B cell (primary cell): ENCODE measurements around the gene RGCC. TPM values are rescaled to one million over a fixed set of nuclear protein-coding genes. Genes with fewer than 3 reads are reported as not detected.

Source experiments
- ATAC-seq: fragments of 200-7000 bp; cut with Tn5 transposase; one replicate; pipeline ENCODE4 v1.10.0; 2021; ENCODE audit warnings: low read depth, mild to moderate bottlenecking, moderate number of reproducible peaks, moderate library complexity
- CTCF ChIA-PET: fragments of 350-600 bp; sonication (Branson Sonifier 250); formaldehyde crosslinking; loops from one replicate; lab custom pipeline; 2021; ENCODE audit warnings: antibody characterized with exemption, inconsistent platforms; lab: Charles Lee
- POLR2A ChIA-PET: fragments of 350-600 bp; sonication (Branson Sonifier 250); formaldehyde crosslinking; loops from one replicate; lab custom pipeline; 2021; ENCODE audit warnings: antibody characterized with exemption; lab: Charles Lee
- DNase-seq: peaks from one replicate; pipeline ENCODE4 v3.0.0; 2013
- H2AFZ ChIP-seq: 2 replicates; pipeline ENCODE4 v1.6.1; 2012; ENCODE audit warnings: mild to moderate bottlenecking, low read depth, low read length; ENCODE audit not compliant: insufficient read depth, poor library complexity, severe bottlenecking
- H3K27ac ChIP-seq, 2 donors: 1 replicate in 1 of 2; 2 replicates in 1 of 2; pipeline ENCODE4 v1.5.1; 2012 to 2013; ENCODE audit warnings: low read length in 2 of 2, mild to moderate bottlenecking in 2 of 2, moderate library complexity in 1 of 2
- H3K27me3 ChIP-seq, 4 experiments: fragments of 200-600 bp in 1 of 4; sonication (generic) in 1 of 4; replicated peaks in 1 of 4; 1 replicate in 2 of 4; 2 replicates in 2 of 4; pipeline versions ENCODE4 v1.6.1 to v1.7.0; 2013 to 2016; ENCODE audit warnings: low read length in 3 of 4, mild to moderate bottlenecking in 2 of 4, mixed read lengths in 1 of 4, moderate library complexity in 1 of 4; ENCODE audit not compliant: insufficient read depth in 4 of 4, control insufficient read depth in 3 of 4; ENCODE audit errors: control extremely low read depth in 1 of 4
- H3K36me3 ChIP-seq, 2 experiments: replicated peaks in 1 of 2; 1 replicate in 1 of 2; 2 replicates in 1 of 2; pipeline versions ENCODE4 v1.6.1 to v1.7.1; 2013; ENCODE audit warnings: low read length in 1 of 2; ENCODE audit not compliant: insufficient read depth in 2 of 2, control insufficient read depth in 1 of 2; ENCODE audit errors: control extremely low read depth in 1 of 2, extremely low read depth in 1 of 2
- H3K4me1 ChIP-seq, 2 donors: fragments of 200-600 bp in 1 of 2; sonication (generic) in 1 of 2; 1 replicate in 1 of 2; 2 replicates in 1 of 2; pipeline versions ENCODE4 v1.5.1 to v1.6.1; 2013 to 2017; ENCODE audit warnings: low read length in 2 of 2; ENCODE audit not compliant: control insufficient read depth in 2 of 2, insufficient read depth in 2 of 2
- H3K4me2 ChIP-seq: replicated peaks from 2 replicates; pipeline ENCODE3; 2012; ENCODE audit warnings: mild to moderate bottlenecking, low read depth, low read length; ENCODE audit not compliant: poor library complexity, severe bottlenecking
- H3K4me3 ChIP-seq, 5 experiments: fragments of 200-600 bp in 1 of 5; sonication (generic) in 1 of 5; 1 replicate in 3 of 5; 2 replicates in 2 of 5; pipeline versions ENCODE4 v1.5.1 to v1.7.0; 2011 to 2016; ENCODE audit warnings: low read length in 4 of 5, mild to moderate bottlenecking in 4 of 5, low read depth in 2 of 5, control low read depth in 1 of 5, moderate library complexity in 1 of 5; ENCODE audit not compliant: insufficient read depth in 1 of 5; ENCODE audit errors: control extremely low read depth in 1 of 5, extremely low read depth in 1 of 5
- H3K79me2 ChIP-seq: fragments of 200-600 bp; sonication (generic); one replicate; pipeline ENCODE4 v1.6.0; 2016; ENCODE audit warnings: low read length; ENCODE audit not compliant: control insufficient read depth, insufficient read depth
- H3K9ac ChIP-seq: fragments of 200-600 bp; sonication (generic); 2 replicates; pipeline ENCODE4 v1.6.1; 2017; ENCODE audit warnings: mild to moderate bottlenecking, low read length, moderate library complexity
- H3K9me3 ChIP-seq, 3 donors: one replicate each; pipeline versions ENCODE4 v1.6.1 to v1.7.1; 2013; ENCODE audit warnings: low read length in 2 of 3; ENCODE audit not compliant: control insufficient read depth in 2 of 3, insufficient read depth in 1 of 3; ENCODE audit errors: control extremely low read depth in 1 of 3
- H4K20me1 ChIP-seq: 2 replicates; pipeline ENCODE4 v1.6.0; 2012; ENCODE audit warnings: mild to moderate bottlenecking, low read length; ENCODE audit not compliant: insufficient read depth, control insufficient read depth, poor library complexity, severe bottlenecking
- H3K27ac Mint-ChIP-seq: one replicate; pipeline ENCODE4 v1.8.0; 2021; ENCODE audit warnings: mixed read lengths
- H3K27me3 Mint-ChIP-seq: one replicate; pipeline ENCODE4 v1.8.0; 2021; ENCODE audit warnings: mixed read lengths
- H3K4me1 Mint-ChIP-seq: one replicate; pipeline ENCODE4 v1.8.0; 2021; ENCODE audit warnings: mixed read lengths
- H3K4me3 Mint-ChIP-seq: one replicate; pipeline ENCODE4 v1.8.0; 2021; ENCODE audit warnings: mixed read lengths
- H3K9me3 Mint-ChIP-seq: one replicate; pipeline ENCODE4 v1.8.0; 2022; ENCODE audit warnings: mixed read lengths; ENCODE audit not compliant: insufficient read depth
- EZH2 ChIP-seq: IDR thresholded peaks from 2 replicates; pipeline ENCODE4 v1.6.1; 2012; ENCODE audit warnings: borderline replicate concordance, low read depth, mild to moderate bottlenecking, moderate library complexity, low read length; ENCODE audit not compliant: insufficient read depth, poor library complexity, severe bottlenecking
- WGBS: methylation state at CpG from one replicate; pipeline ENCODE4 v1.1.5; 2013; ENCODE audit warnings: missing lambda C conversion rate; ENCODE audit not compliant: insufficient coverage; 5-methylcytosine and 5-hydroxymethylcytosine counted together
- intact Hi-C: fragments of 100-400 bp; cut with micrococcal nuclease; formaldehyde crosslinking; loops from one replicate; pipeline ENCODE4 v1.10.0; 2022
- polyA plus RNA-seq: library from polyadenylated mRNA; depleted of rRNA; stranded (reverse); fragments of >200 nt; gene quantifications from 2 replicates; pipeline ENCODE4 v1.2.3, GENCODE V29; 2012
- total RNA-seq, 2 donors: library from RNA; stranded (reverse); fragments of 120-200 nt in 1 of 2; gene quantifications; 1 replicate in 1 of 2; 2 replicates in 1 of 2; pipeline versions ENCODE4 v1.2.3 to v1.2.4, GENCODE V29; 2013 to 2022
- TF ChIP-seq, protein P1 (sequence below): fragments of 200-600 bp; IDR thresholded peaks from one replicate; pipeline ENCODE4 v1.8.0; 2022; ENCODE audit warnings: antibody characterized with exemption, mild to moderate bottlenecking

The RGCC gene
- total and polyA plus RNA-seq, 2 donors (not counting 1 experiment from before 2014, with no cell fraction given): 8.0 to 16.0 TPM

DNA sequence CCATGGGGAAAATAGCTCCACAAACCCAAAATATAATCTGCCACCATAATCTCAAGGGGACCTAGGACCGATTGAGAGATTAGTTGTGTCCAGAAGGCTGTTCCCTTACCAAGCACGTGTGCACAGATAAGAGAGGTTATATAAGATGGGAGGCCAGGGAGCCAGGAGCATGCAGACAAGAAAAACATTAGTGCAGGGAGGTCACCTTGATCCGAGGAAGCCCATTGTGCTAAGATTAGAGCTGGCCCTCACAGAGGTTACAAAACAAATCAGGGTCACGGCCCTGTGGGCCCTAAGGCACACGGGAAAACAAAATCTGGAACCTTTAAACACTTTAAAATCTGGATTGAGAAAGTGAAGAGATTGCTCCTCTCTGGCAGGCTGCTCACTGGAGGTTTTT lies 37.7 kb downstream of the RGCC start:
- Histone ChIP-seq H3K79me2 (no peaks in the 10 kb centered on the region), H3K27ac (no peak overlapping the region), H3K4me3 (no peak overlapping the region), H3K9me3 (peaks cover 0 to 1% (median 0%) of the 10 kb centered on the region in 3 donors), H3K9ac (no peak overlapping the region), H2AFZ (no peak overlapping the region), H4K20me1 (no peaks in the 10 kb centered on the region), H3K27me3 (no peaks in the 10 kb centered on the region), H3K4me1 (peaks cover 31 to 42% of the 10 kb centered on the region in 2 donors), H3K4me2 (no peak overlapping the region), H3K36me3 (no peaks in the 10 kb centered on the region)
- no peaks in the 10 kb centered on the region for H3K9me3 Mint-ChIP-seq
- H3K27me3 Mint-ChIP-seq: no peaks in the 10 kb centered on the region
- 89% methylated on average over 4 of the region's 5 CpGs for WGBS
- POLR2A ChIA-PET: no interaction called here
- ATAC-seq: no peak
- TF ChIP-seq EZH2: no peak
- TF ChIP-seq, protein P1, sequence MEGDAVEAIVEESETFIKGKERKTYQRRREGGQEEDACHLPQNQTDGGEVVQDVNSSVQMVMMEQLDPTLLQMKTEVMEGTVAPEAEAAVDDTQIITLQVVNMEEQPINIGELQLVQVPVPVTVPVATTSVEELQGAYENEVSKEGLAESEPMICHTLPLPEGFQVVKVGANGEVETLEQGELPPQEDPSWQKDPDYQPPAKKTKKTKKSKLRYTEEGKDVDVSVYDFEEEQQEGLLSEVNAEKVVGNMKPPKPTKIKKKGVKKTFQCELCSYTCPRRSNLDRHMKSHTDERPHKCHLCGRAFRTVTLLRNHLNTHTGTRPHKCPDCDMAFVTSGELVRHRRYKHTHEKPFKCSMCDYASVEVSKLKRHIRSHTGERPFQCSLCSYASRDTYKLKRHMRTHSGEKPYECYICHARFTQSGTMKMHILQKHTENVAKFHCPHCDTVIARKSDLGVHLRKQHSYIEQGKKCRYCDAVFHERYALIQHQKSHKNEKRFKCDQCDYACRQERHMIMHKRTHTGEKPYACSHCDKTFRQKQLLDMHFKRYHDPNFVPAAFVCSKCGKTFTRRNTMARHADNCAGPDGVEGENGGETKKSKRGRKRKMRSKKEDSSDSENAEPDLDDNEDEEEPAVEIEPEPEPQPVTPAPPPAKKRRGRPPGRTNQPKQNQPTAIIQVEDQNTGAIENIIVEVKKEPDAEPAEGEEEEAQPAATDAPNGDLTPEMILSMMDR: no peak
- intact Hi-C loops: no loop called here
- no peak overlapping the region for H3K27ac Mint-ChIP-seq
- H3K4me1 Mint-ChIP-seq: peaks cover 48% of the 10 kb centered on the region
- CTCF ChIA-PET: no interaction called here
- no peak overlapping the region for H3K4me3 Mint-ChIP-seq
- DNase-seq: no peak

DNA sequence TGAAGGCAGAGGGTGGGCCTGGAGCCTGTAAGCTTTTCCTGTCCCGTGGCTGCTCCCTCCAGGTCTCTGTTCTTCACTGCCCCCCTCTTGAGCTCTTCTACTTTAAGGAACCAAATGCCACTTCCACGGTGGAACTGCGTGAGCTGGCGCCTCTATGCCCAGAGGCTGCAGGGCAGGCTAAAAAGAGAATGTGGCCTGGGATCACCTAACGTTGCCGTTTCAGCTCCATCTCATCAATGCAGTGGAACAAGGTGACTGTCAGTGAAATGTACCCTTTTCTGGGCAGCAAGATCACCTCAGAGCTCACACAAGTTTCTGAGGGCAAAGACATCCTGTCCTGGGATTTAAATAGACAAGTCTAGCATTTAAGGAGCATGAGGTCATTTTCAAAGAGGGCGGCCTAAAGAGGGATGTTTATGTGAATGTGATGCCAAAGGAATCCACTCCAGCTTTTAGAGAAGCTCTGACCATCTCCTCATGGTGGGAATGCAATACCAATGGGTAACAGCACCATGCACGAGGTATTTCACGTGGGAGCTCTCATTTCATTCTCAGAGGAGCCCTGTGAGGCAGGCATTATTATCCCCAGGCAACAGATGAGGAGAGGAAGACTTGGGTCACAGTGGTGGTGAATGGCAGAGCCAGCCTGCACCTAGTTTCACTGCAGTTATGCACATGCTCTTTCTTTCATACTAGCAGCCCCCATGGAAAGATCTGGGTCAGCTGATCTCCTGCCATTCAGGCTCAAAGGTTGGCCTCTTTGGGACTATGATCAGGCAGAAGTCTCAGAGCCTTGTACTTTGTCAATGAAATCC lies 39.3 kb downstream of the RGCC start:
- no peak overlapping the region for H3K27ac ChIP-seq
- no peak overlapping the region for H2AFZ ChIP-seq
- ChIA-PET POLR2A (no interaction called here), CTCF (interaction anchor here (1.2 to 1.4 kb wide), 2 partner anchors 18 to 38 kb away, joined by 3 read pairs; no protein-coding TSS in a partner anchor)
- no peaks in the 10 kb centered on the region for H3K9me3 Mint-ChIP-seq
- no peak for ATAC-seq
- intact Hi-C loops: no loop called here
- WGBS: 86% methylated on average over 9 of the region's 9 CpGs
- peaks cover 45 to 52% of the 10 kb centered on the region in 2 donors for H3K4me1 ChIP-seq
- H3K27me3 Mint-ChIP-seq: no peaks in the 10 kb centered on the region
- no peaks in the 10 kb centered on the region for H4K20me1 ChIP-seq
- no peaks in the 10 kb centered on the region for H3K36me3 ChIP-seq
- H3K4me2 ChIP-seq: no peak overlapping the region
- no peaks in the 10 kb centered on the region for H3K9me3 ChIP-seq
- H3K9ac ChIP-seq: no peak overlapping the region
- H3K4me3 ChIP-seq: no peak overlapping the region
- no peaks in the 10 kb centered on the region for H3K79me2 ChIP-seq
- TF ChIP-seq, protein P1: no peak
- no peak for TF ChIP-seq EZH2
- peak overlapping the region; percentile 3 for H3K27ac Mint-ChIP-seq
- DNase-seq: no peak
- no peaks in the 10 kb centered on the region for H3K27me3 ChIP-seq
- H3K4me3 Mint-ChIP-seq: no peak overlapping the region
- H3K4me1 Mint-ChIP-seq: peaks cover 53% of the 10 kb centered on the region
